ENCODE measurements around the gene NCOR2. TPM values are rescaled to one million over a fixed set of nuclear protein-coding genes. Genes with fewer than 3 reads are reported as not detected.
"Not testable (repeated sequence)": the region's sequence is repeated elsewhere in the genome, so short reads cannot be mapped to it uniquely, and the experiment has no call there.

The NCOR2 gene
- total RNA-seq, 4 donors from 2014 or later: 72.1 to 460 (median 119) TPM

DNA sequence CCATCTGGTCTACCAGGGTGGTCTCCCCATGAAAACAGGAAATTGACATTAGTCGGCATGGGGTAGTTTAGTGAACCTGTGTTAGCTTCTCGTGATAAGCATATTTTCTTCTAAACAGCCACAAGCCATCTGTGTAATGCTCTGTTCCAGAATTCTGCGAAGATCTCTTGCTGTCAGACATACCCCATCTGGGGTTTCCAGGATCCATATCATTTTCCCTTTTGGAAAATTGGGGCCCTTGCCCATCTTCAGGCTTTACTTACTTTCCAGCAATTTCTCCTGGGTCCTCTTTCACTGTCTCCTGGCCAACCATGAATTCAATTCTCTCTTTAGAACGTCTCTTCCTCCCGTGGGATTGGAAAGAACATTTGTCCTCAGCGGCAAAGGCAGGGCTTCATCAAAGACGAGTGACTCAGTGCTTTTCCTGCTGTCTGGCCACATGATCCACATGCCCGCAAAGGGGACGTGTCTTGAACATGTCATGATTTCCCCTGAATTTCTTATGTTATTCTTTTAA lies 21.4 kb upstream of the NCOR2 start:
- no peak for DNase-seq
- intact Hi-C loops (cut with DNase I; ENCODE audit: low total_unique reads) (no loop called here), in situ Hi-C loops (cut with MboI; ENCODE audit: low pct_ligation_motif_present in 1 of 4, low pct_unique_long_range_greater_than_20kb in 1 of 4, low sequenced_read_pairs in 3 of 4) (loop anchor here in 1 of 4 donors (25.0 kb wide), 1 partner anchor 173 kb away; no protein-coding TSS in a partner anchor)
- 52 to 59% methylated on average over 9 of the region's 9 CpGs for WGBS, 2 donors (ENCODE audit: low coverage in 1 of 2)
- H3K4me1 ChIP-seq: peaks cover 0 to 24% (median 5%) of the 10 kb centered on the region in 4 donors
- peak overlapping the region in 3 of 4 donors; percentile 1 to 40 (median 15) for H3K27ac ChIP-seq
- no peak overlapping the region for H3K4me3 ChIP-seq
- H3K36me3 ChIP-seq: no peaks in the 10 kb centered on the region
- no peaks in the 10 kb centered on the region for H3K27me3 ChIP-seq
- H3K9me3 ChIP-seq: no peaks in the 10 kb centered on the region
- TF ChIP-seq POLR2AphosphoS5 (IDR thresholded peaks at IDR 0.05) (no peak), EP300 (IDR thresholded peaks at IDR 0.05; ENCODE audit: low read depth) (no peak)
- TF ChIP-seq, protein P1, sequence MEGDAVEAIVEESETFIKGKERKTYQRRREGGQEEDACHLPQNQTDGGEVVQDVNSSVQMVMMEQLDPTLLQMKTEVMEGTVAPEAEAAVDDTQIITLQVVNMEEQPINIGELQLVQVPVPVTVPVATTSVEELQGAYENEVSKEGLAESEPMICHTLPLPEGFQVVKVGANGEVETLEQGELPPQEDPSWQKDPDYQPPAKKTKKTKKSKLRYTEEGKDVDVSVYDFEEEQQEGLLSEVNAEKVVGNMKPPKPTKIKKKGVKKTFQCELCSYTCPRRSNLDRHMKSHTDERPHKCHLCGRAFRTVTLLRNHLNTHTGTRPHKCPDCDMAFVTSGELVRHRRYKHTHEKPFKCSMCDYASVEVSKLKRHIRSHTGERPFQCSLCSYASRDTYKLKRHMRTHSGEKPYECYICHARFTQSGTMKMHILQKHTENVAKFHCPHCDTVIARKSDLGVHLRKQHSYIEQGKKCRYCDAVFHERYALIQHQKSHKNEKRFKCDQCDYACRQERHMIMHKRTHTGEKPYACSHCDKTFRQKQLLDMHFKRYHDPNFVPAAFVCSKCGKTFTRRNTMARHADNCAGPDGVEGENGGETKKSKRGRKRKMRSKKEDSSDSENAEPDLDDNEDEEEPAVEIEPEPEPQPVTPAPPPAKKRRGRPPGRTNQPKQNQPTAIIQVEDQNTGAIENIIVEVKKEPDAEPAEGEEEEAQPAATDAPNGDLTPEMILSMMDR (IDR thresholded peaks at IDR 0.05): no peak

GRCh38 chr12:124588018-124588634 lies 20.7 kb upstream of the NCOR2 start:
- H3K9me3 ChIP-seq: no peaks in the 10 kb centered on the region
- TF ChIP-seq POLR2AphosphoS5 (IDR thresholded peaks at IDR 0.05): no peak
- H3K27me3 ChIP-seq: no peaks in the 10 kb centered on the region
- no peak overlapping the region for H3K4me3 ChIP-seq
- no peak for DNase-seq
- peak overlapping the region in 2 of 4 donors; percentile 1 to 40 for H3K27ac ChIP-seq
- intact Hi-C loops (cut with DNase I; ENCODE audit: low total_unique reads) (no loop called here), in situ Hi-C loops (cut with MboI; ENCODE audit: low pct_ligation_motif_present in 1 of 4, low pct_unique_long_range_greater_than_20kb in 1 of 4, low sequenced_read_pairs in 3 of 4) (loop anchor here in 1 of 4 donors (25.0 kb wide), 1 partner anchor 174 kb away; no protein-coding TSS in a partner anchor)
- whole genome bisulfite sequencing, 2 donors (ENCODE audit: low coverage in 1 of 2): 84 to 100% methylated on average over 1 to 4 of the region's 4 CpGs
- H3K36me3 ChIP-seq: no peaks in the 10 kb centered on the region
- H3K4me1 ChIP-seq: peaks cover 0 to 24% (median 5%) of the 10 kb centered on the region in 4 donors

DNA sequence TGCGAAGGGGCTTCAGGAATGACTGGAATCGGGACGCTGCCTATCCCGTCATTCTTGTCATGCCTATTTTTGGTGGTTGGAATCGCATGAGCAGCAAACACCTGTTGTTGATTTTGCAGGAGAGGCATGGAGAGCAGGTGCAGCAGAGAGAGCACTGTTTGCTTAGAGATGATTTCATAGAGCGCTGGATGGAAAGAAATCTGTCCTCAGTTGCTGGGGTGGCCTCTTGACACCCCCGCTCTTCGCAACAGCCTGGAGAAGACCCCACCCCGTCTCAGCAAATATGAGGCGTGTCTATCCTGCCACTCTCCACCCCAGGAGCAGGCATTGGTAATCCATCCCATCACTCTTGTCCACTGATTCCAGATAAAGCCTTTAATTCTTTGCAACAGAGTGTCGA lies 19.3 kb upstream of the NCOR2 start:
- no peak overlapping the region for H3K4me3 ChIP-seq
- no peaks in the 10 kb centered on the region for H3K27me3 ChIP-seq
- H3K9me3 ChIP-seq: no peaks in the 10 kb centered on the region
- in situ Hi-C loops (cut with MboI; ENCODE audit: low pct_ligation_motif_present in 1 of 4, low pct_unique_long_range_greater_than_20kb in 1 of 4, low sequenced_read_pairs in 3 of 4): loop anchor here in 1 of 4 donors (25.0 kb wide), 1 partner anchor 176 kb away; no protein-coding TSS in a partner anchor
- H3K36me3 ChIP-seq: no peaks in the 10 kb centered on the region
- no peak for DNase-seq
- peak overlapping the region in 1 of 4 donors; percentile 29 for H3K27ac ChIP-seq
- peaks cover 0 to 12% (median 5%) of the 10 kb centered on the region in 4 donors for H3K4me1 ChIP-seq
- intact Hi-C loops (cut with DNase I; ENCODE audit: low total_unique reads): no loop called here
- no peak for TF ChIP-seq EP300 (IDR thresholded peaks at IDR 0.05; ENCODE audit: low read depth)
- TF ChIP-seq POLR2AphosphoS5 (IDR thresholded peaks at IDR 0.05): peak in 2 of 3 donors; percentile 14 to 47
- 42 to 68% methylated on average over 2 to 11 of the region's 11 CpGs for WGBS, 2 donors (ENCODE audit: low coverage in 1 of 2)

- DNase-seq; H3K27ac ChIP-seq; H3K27me3 ChIP-seq; H3K9me3 ChIP-seq; H3K36me3 ChIP-seq; H3K4me3 ChIP-seq; intact Hi-C loops (cut with DNase I; ENCODE audit: low total_unique reads): not testable (repeated sequence)
- in situ Hi-C loops (cut with MboI; ENCODE audit: low pct_ligation_motif_present in 1 of 4, low pct_unique_long_range_greater_than_20kb in 1 of 4, low sequenced_read_pairs in 3 of 4): loop anchor here in 1 of 4 donors (25.0 kb wide), 1 partner anchor 178 kb away; no protein-coding TSS in a partner anchor
- H3K4me1 ChIP-seq: peaks cover 0 to 10% (median 4%) of the 10 kb centered on the region in 4 donors
- WGBS, 2 donors (ENCODE audit: low coverage in 1 of 2): 97% methylated on average over 7 of the region's 7 CpGs; no CpG with 5 or more reads in 1 of the 2 donors
These were observed 17.1 kb upstream of the NCOR2 start for GRCh38 chr12:124584494-124584893.

DNA sequence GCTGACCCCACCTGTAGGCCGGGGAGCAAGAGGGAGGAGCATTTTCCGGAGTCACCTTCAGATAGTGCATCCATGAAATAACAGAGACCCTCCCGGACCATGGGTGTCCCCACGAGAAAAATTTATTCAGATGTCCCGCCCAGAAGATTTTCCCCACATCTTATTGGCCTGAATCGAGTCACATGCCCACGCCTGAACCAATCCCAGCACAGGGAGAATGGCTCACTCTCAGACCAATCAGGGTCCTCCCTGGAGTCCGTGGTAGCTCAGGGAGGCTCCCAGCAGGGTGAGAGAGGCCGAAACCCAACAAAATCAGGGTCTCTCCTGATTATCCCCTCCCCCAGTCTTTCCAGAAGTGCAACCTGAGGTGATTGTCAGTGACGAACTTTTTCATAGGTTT lies 16.4 kb upstream of the NCOR2 start:
- peaks cover 0 to 10% (median 4%) of the 10 kb centered on the region in 4 donors for H3K4me1 ChIP-seq
- H3K27ac ChIP-seq: no peak overlapping the region
- in situ Hi-C loops (cut with MboI; ENCODE audit: low pct_ligation_motif_present in 1 of 4, low pct_unique_long_range_greater_than_20kb in 1 of 4, low sequenced_read_pairs in 3 of 4): loop anchor here in 1 of 4 donors (25.0 kb wide), 1 partner anchor 178 kb away; no protein-coding TSS in a partner anchor
- H3K4me3 ChIP-seq: no peak overlapping the region
- no peaks in the 10 kb centered on the region for H3K36me3 ChIP-seq
- H3K9me3 ChIP-seq: no peaks in the 10 kb centered on the region
- 91 to 93% methylated on average over 2 to 10 of the region's 10 CpGs for WGBS, 2 donors (ENCODE audit: low coverage in 1 of 2)
- intact Hi-C loops (cut with DNase I; ENCODE audit: low total_unique reads): no loop called here
- no peak for TF ChIP-seq POLR2AphosphoS5 (IDR thresholded peaks at IDR 0.05)
- TF ChIP-seq EP300 (IDR thresholded peaks at IDR 0.05; ENCODE audit: low read depth): no peak
- TF ChIP-seq POLR2A (IDR thresholded peaks at IDR 0.05): no peak
- TF ChIP-seq, protein P1 (IDR thresholded peaks at IDR 0.05): no peak
- no peaks in the 10 kb centered on the region for H3K27me3 ChIP-seq
- no peak for DNase-seq

All from transverse colon (tissue), 4 donors.